Measurements from ENCODE around the gene AGRN. TPM values are rescaled to one million over a fixed set of nuclear protein-coding genes. Genes with fewer than 3 reads are reported as not detected.
"Not testable (repeated sequence)": the region's sequence is repeated elsewhere in the genome, so short reads cannot be mapped to it uniquely, and the experiment has no call there.

The AGRN gene
- total RNA-seq, 1 donor from 2014 or later, result 34.1 TPM

- Histone ChIP-seq H2AFZ (replicated peaks) (no peak overlapping the region), H4K20me1 (ENCODE audit: low read depth) (no peaks in the 10 kb centered on the region), H3K79me2 (ENCODE audit: low read depth) (no peaks in the 10 kb centered on the region), H3K9me3 (ENCODE audit: low read depth) (no peaks in the 10 kb centered on the region), H3K36me3 (no peaks in the 10 kb centered on the region), H3K27ac (no peak overlapping the region), H3K9ac (no peak overlapping the region), H3K4me1 (no peaks in the 10 kb centered on the region), H3K4me2 (no peak overlapping the region), H3K27me3 (no peaks in the 10 kb centered on the region), H3K4me3 (no peak overlapping the region), H3F3A (ENCODE audit: low read depth) (no peaks in the 10 kb centered on the region)
- Mint-ChIP-seq H3K4me1 (peaks cover 3% of the 10 kb centered on the region), H3K36me3 (peaks cover 3% of the 10 kb centered on the region), H3K9me3 (peaks cover 8% of the 10 kb centered on the region), H3K27me3 (ENCODE audit: insufficient read depth, low read depth) (peaks cover 2% of the 10 kb centered on the region), H3K27ac (no peak overlapping the region), H3K4me3 (no peak overlapping the region)
- DNase-seq (ENCODE audit: low spot score), result no peak
- TF ChIP-seq EZH2 (IDR thresholded peaks at IDR 0.05), result no peak
- no peak for TF ChIP-seq EZH2phosphoT487 (IDR thresholded peaks at IDR 0.05)
- TF ChIP-seq CTCF (IDR thresholded peaks at IDR 0.05), result no peak
These were observed 73.7 kb downstream of the AGRN start for GRCh38 chr1:1093610-1093943.

GRCh38 chr1:1094981-1095380, 75.1 kb downstream of the AGRN start:
- no peaks in the 10 kb centered on the region for H3K79me2 ChIP-seq (ENCODE audit: low read depth)
- Mint-ChIP-seq H3K36me3 (peaks cover 11% of the 10 kb centered on the region), H3K27ac (no peak overlapping the region), H3K9me3 (peaks cover 18% of the 10 kb centered on the region), H3K4me1 (peaks cover 3% of the 10 kb centered on the region), H3K4me3 (no peak overlapping the region), H3K27me3 (ENCODE audit: insufficient read depth, low read depth) (peaks cover 2% of the 10 kb centered on the region)
- H3K27me3 ChIP-seq, result no peaks in the 10 kb centered on the region
- H2AFZ ChIP-seq (replicated peaks), result no peak overlapping the region
- H3K4me1 ChIP-seq, result no peaks in the 10 kb centered on the region
- no peak overlapping the region for H3K27ac ChIP-seq
- no peaks in the 10 kb centered on the region for H3K9me3 ChIP-seq (ENCODE audit: low read depth)
- DNase-seq (ENCODE audit: low spot score), result no peak
- no peaks in the 10 kb centered on the region for H4K20me1 ChIP-seq (ENCODE audit: low read depth)
- no peak overlapping the region for H3K9ac ChIP-seq
- H3F3A ChIP-seq (ENCODE audit: low read depth), result no peaks in the 10 kb centered on the region
- TF ChIP-seq EZH2 (IDR thresholded peaks at IDR 0.05) (no peak), CTCF (IDR thresholded peaks at IDR 0.05) (no peak), EZH2phosphoT487 (IDR thresholded peaks at IDR 0.05) (no peak)
- H3K36me3 ChIP-seq, result no peaks in the 10 kb centered on the region
- H3K4me2 ChIP-seq, result no peak overlapping the region
- no peak overlapping the region for H3K4me3 ChIP-seq

GRCh38 chr1:1096136-1096535, 76.2 kb downstream of the AGRN start:
- H3K79me2 ChIP-seq (ENCODE audit: low read depth); H3K4me1 ChIP-seq; H3F3A ChIP-seq (ENCODE audit: low read depth); H3K9ac ChIP-seq; H3K27me3 Mint-ChIP-seq (ENCODE audit: insufficient read depth, low read depth); H3K27me3 ChIP-seq; H3K27ac ChIP-seq; DNase-seq (ENCODE audit: low spot score); H4K20me1 ChIP-seq (ENCODE audit: low read depth); H2AFZ ChIP-seq (replicated peaks); H3K36me3 ChIP-seq; H3K4me1 Mint-ChIP-seq; H3K9me3 ChIP-seq (ENCODE audit: low read depth); H3K4me3 ChIP-seq; H3K4me2 ChIP-seq; H3K27ac Mint-ChIP-seq; H3K4me3 Mint-ChIP-seq: not testable (repeated sequence)
- Mint-ChIP-seq H3K9me3 (peaks cover 20% of the 10 kb centered on the region), H3K36me3 (peaks cover 15% of the 10 kb centered on the region)

GRCh38 chr1:1098681-1099421, 78.9 kb downstream of the AGRN start:
- Mint-ChIP-seq H3K36me3 (peaks cover 18% of the 10 kb centered on the region), H3K4me1 (no peaks in the 10 kb centered on the region), H3K9me3 (peaks cover 22% of the 10 kb centered on the region), H3K27me3 (ENCODE audit: insufficient read depth, low read depth) (no peaks in the 10 kb centered on the region), H3K27ac (no peak overlapping the region), H3K4me3 (no peak overlapping the region)
- DNase-seq (ENCODE audit: low spot score), result no peak
- Histone ChIP-seq H3K9me3 (ENCODE audit: low read depth) (no peaks in the 10 kb centered on the region), H3K4me3 (no peak overlapping the region), H3K27ac (no peak overlapping the region), H3K27me3 (no peaks in the 10 kb centered on the region), H3K4me1 (no peaks in the 10 kb centered on the region), H3F3A (ENCODE audit: low read depth) (no peaks in the 10 kb centered on the region), H3K9ac (no peak overlapping the region), H4K20me1 (ENCODE audit: low read depth) (no peaks in the 10 kb centered on the region), H3K79me2 (ENCODE audit: low read depth) (no peaks in the 10 kb centered on the region), H3K4me2 (no peak overlapping the region), H2AFZ (replicated peaks) (no peak overlapping the region), H3K36me3 (no peaks in the 10 kb centered on the region)
- TF ChIP-seq EZH2phosphoT487 (IDR thresholded peaks at IDR 0.05), result no peak
- TF ChIP-seq CTCF (IDR thresholded peaks at IDR 0.05), result no peak
- TF ChIP-seq EZH2 (IDR thresholded peaks at IDR 0.05), result no peak
